Pancreas (tissue), 10 donors: ENCODE measurements around the gene LRFN4. TPM values are rescaled to one million over a fixed set of nuclear protein-coding genes. Genes with fewer than 3 reads are reported as not detected.
"Not testable (repeated sequence)": the region's sequence is repeated elsewhere in the genome, so short reads cannot be mapped to it uniquely, and the experiment has no call there.

ENCODE experiments used
- ATAC-seq, 4 donors: fragments of 200-7000 bp; cut with Tn5 transposase; one replicate each; pipeline versions ENCODE4 v1.8.0 to v1.9.1; 2020; ENCODE audit warnings: mild to moderate bottlenecking in 4 of 4, moderate library complexity in 4 of 4
- DNase-seq, 6 donors: peaks; one replicate each; pipeline ENCODE4 v3.0.0-alpha.2; 2020
- FAIRE-seq: peaks from 2 replicates; lab custom pipeline; 2012; peaks lifted over from hg19 to GRCh38; lab: Jason Lieb, UNC
- H3K27ac ChIP-seq, 4 donors: fragments of 200-600 bp; sonication (generic); 1 replicate in 3 of 4; 2 replicates in 1 of 4; pipeline versions ENCODE4 v1.5.0 to v1.8.0; 2020
- H3K27me3 ChIP-seq, 4 donors: fragments of 200-600 bp; one replicate each; pipeline ENCODE4 v1.8.0; 2021
- H3K36me3 ChIP-seq, 3 donors: fragments of 200-600 bp; sonication (generic) in 1 of 3; one replicate each; pipeline versions ENCODE4 v1.5.0 to v1.8.0; 2020 to 2021
- H3K4me1 ChIP-seq, 3 donors: fragments of 200-600 bp; one replicate each; pipeline ENCODE4 v1.8.0; 2021
- H3K4me3 ChIP-seq, 4 donors: fragments of 200-600 bp; sonication (generic) in 2 of 4; one replicate each; pipeline versions ENCODE4 v1.5.0 to v1.8.0; 2020 to 2021
- H3K9me3 ChIP-seq, 4 donors: fragments of 200-600 bp; one replicate each; pipeline ENCODE4 v1.8.0; 2021
- WGBS, 2 donors: extraction: QIAGEN DNeasy Blood & Tissue Kit; methylation state at CpG; one replicate each; pipeline ENCODE4 v1.1.7; 2013; 5-methylcytosine and 5-hydroxymethylcytosine counted together
- intact Hi-C, 3 donors: fragments of 100-400 bp; cut with DNase I; formaldehyde crosslinking; loops; one replicate each; pipeline versions ENCODE4 v1.11.1 to v1.14.2; 2022
- polyA plus RNA-seq, 2 donors: library from polyadenylated mRNA; stranded (reverse); fragments of 200-250 nt; gene quantifications; one replicate each; pipeline ENCODE4 v1.2.3, GENCODE V29; 2013
- total RNA-seq, 6 donors: library from RNA; stranded (reverse); fragmentation: NEBNext Ultra II Directional in 4 of 6; extraction: Animal tissue kit (Norgen Biotek cat#: 25700) in 4 of 6; gene quantifications; one replicate each; pipeline versions ENCODE4 v1.2.1 to v1.2.4, GENCODE V29; 2021 to 2023
- TF ChIP-seq, protein P1 (sequence below), 4 donors: fragments of 200-600 bp; sonication (generic) in 3 of 4; IDR thresholded peaks; one replicate each; pipeline versions ENCODE4 v1.5.0 to v1.8.0; 2021; ENCODE audit warnings: antibody characterized with exemption in 4 of 4
- donor health status: healthy with polysubstance abuse.
- donor health status: DM: no; HTN: no; CAD: no; lungs with moderate emphysema.
- donor health status: DM: no; HTN: no; CAD: no.
- donor health status: control.
- donor health status: control.
- donor health status: Bipolar disorder and iron deficiency.
- donor health status: DM: yes; HTN: yes; CAD: no.
- donor health status: DM: no; HTN: no; CAD: no.
- donor health status: DM: no; HTN: no; CAD: no.
- donor health status: DM: yes; HTN: yes; CAD: no.

The LRFN4 gene
- total and polyA plus RNA-seq, 8 donors = 0.51 to 7.8 (median 2.8) TPM

DNA sequence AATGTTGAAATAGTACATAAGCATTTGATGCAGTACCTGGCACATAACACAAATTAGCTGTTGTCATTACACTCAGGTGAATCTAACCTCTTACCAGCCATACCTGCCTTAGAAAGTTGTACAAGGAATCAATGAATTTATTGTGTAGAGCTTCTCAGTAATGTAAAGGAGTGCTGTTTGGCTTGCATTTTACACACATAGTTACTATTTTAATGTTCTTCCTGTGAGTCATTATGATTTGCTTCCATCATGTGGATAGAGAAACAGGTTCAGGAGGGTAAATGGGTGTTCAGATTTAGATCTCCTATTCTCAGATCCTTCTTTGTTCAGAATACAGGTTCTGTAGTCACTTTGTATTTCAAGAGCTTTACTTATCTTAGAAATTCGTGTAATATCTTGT, 41.2 kb upstream of the LRFN4 start:
- TF ChIP-seq, protein P1, sequence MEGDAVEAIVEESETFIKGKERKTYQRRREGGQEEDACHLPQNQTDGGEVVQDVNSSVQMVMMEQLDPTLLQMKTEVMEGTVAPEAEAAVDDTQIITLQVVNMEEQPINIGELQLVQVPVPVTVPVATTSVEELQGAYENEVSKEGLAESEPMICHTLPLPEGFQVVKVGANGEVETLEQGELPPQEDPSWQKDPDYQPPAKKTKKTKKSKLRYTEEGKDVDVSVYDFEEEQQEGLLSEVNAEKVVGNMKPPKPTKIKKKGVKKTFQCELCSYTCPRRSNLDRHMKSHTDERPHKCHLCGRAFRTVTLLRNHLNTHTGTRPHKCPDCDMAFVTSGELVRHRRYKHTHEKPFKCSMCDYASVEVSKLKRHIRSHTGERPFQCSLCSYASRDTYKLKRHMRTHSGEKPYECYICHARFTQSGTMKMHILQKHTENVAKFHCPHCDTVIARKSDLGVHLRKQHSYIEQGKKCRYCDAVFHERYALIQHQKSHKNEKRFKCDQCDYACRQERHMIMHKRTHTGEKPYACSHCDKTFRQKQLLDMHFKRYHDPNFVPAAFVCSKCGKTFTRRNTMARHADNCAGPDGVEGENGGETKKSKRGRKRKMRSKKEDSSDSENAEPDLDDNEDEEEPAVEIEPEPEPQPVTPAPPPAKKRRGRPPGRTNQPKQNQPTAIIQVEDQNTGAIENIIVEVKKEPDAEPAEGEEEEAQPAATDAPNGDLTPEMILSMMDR (IDR thresholded peaks at IDR 0.05) = no peak
- H3K27me3 ChIP-seq = no peaks in the 10 kb centered on the region
- intact Hi-C loops = no loop called here
- H3K9me3 ChIP-seq = no peaks in the 10 kb centered on the region
- 19 to 60% methylated on average over 1 of the region's 1 CpG for WGBS, 2 donors
- FAIRE-seq (no peak), ATAC-seq (no peak), DNase-seq (no peak)
- H3K4me3 ChIP-seq = no peak overlapping the region
- no peak overlapping the region for H3K27ac ChIP-seq
- H3K36me3 ChIP-seq = no peaks in the 10 kb centered on the region
- no peaks in the 10 kb centered on the region for H3K4me1 ChIP-seq

DNA sequence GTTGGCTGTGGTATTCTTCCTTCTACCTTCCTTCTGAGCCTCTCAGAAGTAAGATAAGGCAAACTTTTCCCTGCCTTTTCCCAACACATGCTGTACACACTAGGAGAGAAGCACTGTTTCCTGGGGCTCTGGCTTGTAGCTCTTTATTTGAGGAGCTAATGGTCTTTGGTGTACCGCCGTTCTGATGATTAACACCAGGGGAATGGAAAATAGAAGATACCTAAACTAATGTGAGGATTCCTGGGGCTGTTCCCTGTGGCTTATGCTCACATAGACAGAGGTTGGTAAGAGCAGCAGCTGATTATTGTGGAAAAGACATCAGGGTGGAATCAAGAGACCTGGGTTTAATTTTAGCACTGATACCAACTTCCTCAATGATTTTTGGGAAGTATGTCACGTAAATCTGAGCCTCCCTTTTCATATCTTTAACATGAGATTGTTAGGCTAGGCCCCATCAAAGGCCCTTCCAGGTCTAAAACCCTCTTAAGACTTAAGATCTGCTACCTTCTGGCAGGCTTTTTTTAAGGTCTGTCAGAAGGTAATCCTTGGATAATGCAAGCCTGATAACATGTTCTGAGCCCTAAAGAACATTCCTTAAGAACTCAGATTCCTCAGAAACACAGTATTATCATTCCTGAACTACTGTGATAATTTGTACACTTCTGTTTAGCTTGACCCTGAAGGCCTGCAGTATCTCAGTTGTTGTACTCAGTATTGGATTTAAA, 38.5 kb upstream of the LRFN4 start:
- intact Hi-C loops = no loop called here
- no peak for ATAC-seq
- TF ChIP-seq, protein P1 (IDR thresholded peaks at IDR 0.05) = no peak
- WGBS, 2 donors = 81 to 83% methylated on average over 3 of the region's 3 CpGs
- no peaks in the 10 kb centered on the region for H3K27me3 ChIP-seq
- no peaks in the 10 kb centered on the region for H3K4me1 ChIP-seq
- no peak for DNase-seq
- no peaks in the 10 kb centered on the region for H3K9me3 ChIP-seq
- no peak overlapping the region for H3K27ac ChIP-seq
- no peak overlapping the region for H3K4me3 ChIP-seq
- FAIRE-seq = no peak
- H3K36me3 ChIP-seq = no peaks in the 10 kb centered on the region

DNA sequence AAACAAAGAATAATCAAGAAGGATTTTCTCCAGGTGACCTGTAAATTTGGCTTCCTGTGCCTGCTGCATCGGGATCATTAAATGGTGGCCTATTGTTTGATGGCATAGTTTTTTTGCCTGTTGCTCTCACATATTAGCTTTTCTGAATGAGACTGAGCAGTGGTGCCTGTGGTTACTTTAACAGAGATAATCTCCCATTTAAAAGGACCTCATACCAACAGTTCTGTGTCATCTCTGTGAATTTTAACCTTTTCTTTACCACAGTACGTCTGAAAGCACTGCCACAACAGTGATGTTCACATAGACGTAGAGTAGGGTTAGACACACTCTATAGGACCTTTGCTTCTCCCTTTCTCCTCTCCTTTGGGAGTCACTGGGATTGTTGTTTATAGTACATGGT, 36.5 kb upstream of the LRFN4 start:
- TF ChIP-seq, protein P1 (IDR thresholded peaks at IDR 0.05) = no peak
- Histone ChIP-seq H3K4me3 (no peak overlapping the region), H3K36me3 (no peaks in the 10 kb centered on the region), H3K27me3 (no peaks in the 10 kb centered on the region), H3K9me3 (no peaks in the 10 kb centered on the region), H3K27ac (no peak overlapping the region), H3K4me1 (no peaks in the 10 kb centered on the region)
- 80 to 88% methylated on average over 3 of the region's 3 CpGs for WGBS, 2 donors
- no peak for DNase-seq
- FAIRE-seq = no peak
- intact Hi-C loops = no loop called here
- no peak for ATAC-seq

DNA sequence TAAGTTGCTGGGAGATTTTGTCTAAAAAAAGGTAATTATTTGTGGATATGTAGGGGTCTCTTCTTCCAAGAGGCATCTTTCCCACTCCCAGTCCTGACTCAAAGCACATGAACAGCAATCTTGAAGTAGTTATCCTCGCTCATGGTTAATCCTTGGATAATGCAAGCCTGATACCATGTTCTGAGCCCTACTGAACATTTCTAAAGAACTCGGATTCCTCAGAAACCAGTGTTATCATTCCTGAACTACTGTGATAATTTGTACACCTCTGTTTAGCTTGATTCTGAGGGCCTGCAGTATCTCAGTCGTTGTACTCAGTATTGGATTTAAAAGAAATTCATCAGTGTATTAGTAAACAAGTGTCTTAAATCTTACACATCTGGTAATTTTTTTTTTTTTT, 36.0 kb upstream of the LRFN4 start:
- no peak for FAIRE-seq
- 77 to 90% methylated on average over 3 of the region's 3 CpGs for WGBS, 2 donors
- ATAC-seq = no peak

DNA sequence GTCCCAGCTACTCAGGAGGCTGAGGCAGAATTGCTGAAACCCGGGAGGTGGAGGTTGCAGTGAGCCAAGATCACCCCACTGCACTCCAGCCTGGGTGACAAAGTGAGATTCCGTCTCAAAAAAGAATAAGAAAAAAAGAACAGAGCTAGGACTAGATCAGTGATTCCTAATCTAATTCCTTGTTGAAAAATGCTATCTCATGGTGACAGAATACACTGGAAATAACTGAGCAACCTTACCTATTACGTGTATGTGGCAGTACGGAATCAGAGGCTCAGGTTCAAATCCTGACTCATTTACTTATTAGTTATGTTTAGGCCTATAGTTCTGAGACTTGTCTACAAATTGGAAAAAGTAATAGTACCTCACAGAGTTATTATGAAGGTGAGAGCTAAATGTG, 33.2 kb upstream of the LRFN4 start:
- FAIRE-seq = no peak

More for the DNA sequence above, 36.0 kb upstream of the LRFN4 start:
- H3K4me1 ChIP-seq = no peaks in the 10 kb centered on the region
- H3K27me3 ChIP-seq = no peaks in the 10 kb centered on the region
- H3K36me3 ChIP-seq = no peaks in the 10 kb centered on the region
- no peak overlapping the region for H3K27ac ChIP-seq
- H3K9me3 ChIP-seq = no peaks in the 10 kb centered on the region
- intact Hi-C loops = no loop called here
- no peak overlapping the region for H3K4me3 ChIP-seq
- TF ChIP-seq, protein P1 (IDR thresholded peaks at IDR 0.05) = no peak
- DNase-seq = no peak

DNA sequence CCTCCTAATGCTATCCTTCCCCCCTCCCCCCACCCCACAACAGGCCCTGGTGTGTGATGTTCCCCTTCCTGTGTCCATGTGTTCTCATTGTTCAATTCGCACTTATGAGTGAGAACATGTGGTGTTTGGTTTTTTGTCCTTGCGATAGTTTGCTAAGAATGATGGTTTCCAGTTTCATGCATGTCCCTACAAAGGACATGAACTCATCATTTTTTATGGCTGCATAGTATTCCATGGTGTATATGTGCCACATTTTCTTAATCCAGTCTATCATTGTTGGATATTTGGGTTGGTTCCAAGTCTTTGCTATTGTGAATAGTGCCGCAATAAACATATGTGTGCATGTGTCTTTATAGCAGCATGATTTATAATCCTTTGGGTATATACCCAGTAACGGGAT, 32.3 kb upstream of the LRFN4 start:
- FAIRE-seq, H3K27ac ChIP-seq, ATAC-seq, intact Hi-C loops, H3K27me3 ChIP-seq, DNase-seq, H3K4me3 ChIP-seq, H3K4me1 ChIP-seq, H3K9me3 ChIP-seq, H3K36me3 ChIP-seq: not testable (repeated sequence)
- 95% methylated on average over 3 of the region's 4 CpGs for WGBS, 2 donors

More for the DNA sequence above, 33.2 kb upstream of the LRFN4 start:
- Histone ChIP-seq H3K4me1 (no peaks in the 10 kb centered on the region), H3K27ac (no peak overlapping the region), H3K4me3 (no peak overlapping the region), H3K9me3 (no peaks in the 10 kb centered on the region), H3K27me3 (no peaks in the 10 kb centered on the region), H3K36me3 (no peaks in the 10 kb centered on the region)
- DNase-seq (no peak), ATAC-seq (no peak)
- TF ChIP-seq, protein P1 (IDR thresholded peaks at IDR 0.05) = no peak
- WGBS, 2 donors = 93 to 99% methylated on average over 4 of the region's 4 CpGs
- intact Hi-C loops = no loop called here
